HG03460 (cell line): ENCODE data around the gene SMOC2.

Experiments
- ATAC-seq: cut with Tn5 transposase; IDR thresholded peaks from one replicate; pipeline ENCODE4 v1.9.1; 2021; ENCODE audit not compliant: unreplicated experiment

SMOC2 gene

DNA sequence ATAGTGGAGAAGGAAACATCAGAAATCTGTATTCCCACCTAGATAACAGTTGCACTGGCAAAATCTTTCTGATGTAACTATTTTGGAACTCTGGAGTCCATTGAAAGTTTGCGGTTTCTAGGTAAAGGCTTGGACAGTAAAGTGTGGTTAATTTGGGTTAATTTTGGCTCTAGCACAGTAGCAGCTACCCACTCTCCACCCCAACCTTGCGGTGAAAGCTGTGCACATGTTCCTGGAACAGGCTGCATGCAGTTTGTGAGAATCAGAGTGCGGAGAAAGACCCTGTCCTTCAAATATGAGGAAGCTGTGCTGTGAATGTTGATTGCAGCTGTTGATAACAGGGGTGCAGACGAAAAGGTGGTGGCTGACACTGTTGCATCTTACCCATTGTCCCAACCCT, 38.4 kb downstream of the SMOC2 start:
- no peak for ATAC-seq

- no peak for ATAC-seq
Measured at GRCh38 chr6:168480481-168480880, 39.5 kb downstream of the SMOC2 start.

- ATAC-seq, result no peak
Measured at GRCh38 chr6:168485818-168486217, 44.8 kb downstream of the SMOC2 start.

DNA sequence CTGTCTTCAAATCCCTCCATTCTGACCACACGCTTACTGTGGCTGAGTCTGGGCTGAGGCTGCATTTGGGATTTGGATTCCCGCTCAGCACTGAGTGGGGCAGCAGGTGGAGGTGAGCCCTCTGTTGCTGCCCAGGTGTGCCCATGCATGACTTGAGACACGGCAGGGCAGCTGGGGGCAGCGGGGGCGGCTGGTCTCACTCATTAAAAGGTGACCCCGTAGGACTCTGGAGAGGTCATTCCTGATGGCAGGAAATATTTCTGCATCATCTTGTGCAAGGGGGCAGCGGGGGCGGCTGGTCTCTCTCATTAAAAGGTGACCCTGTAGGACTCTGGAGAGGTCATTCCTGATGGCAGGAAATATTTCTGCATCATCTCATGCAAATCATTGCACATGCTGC, 49.8 kb downstream of the SMOC2 start:
- ATAC-seq, result no peak

GRCh38 chr6:168493976-168494375, 53.0 kb downstream of the SMOC2 start:
- no peak for ATAC-seq

- no peak for ATAC-seq
Measured at GRCh38 chr6:168494726-168495125, 53.7 kb downstream of the SMOC2 start.

DNA sequence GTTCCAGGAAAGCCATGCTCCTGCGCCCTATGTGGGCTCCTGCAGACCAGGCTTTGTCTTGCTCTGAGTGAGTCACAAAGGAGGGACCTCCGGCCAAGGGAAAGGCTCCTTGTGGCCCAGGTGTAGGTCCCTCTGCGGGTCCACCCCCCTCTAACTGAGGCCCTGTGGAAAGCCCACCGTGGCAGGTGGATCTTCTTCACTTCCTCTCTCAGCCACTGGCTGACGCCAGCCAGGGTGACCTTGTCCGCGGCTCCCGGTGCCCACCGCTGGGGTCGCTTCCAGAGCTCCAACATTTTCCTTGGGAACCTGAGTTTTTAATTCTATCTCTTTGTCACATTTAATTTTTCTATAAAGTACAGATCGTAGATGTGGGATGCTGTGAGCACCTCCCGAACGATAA, 54.1 kb downstream of the SMOC2 start:
- ATAC-seq, result no peak

DNA sequence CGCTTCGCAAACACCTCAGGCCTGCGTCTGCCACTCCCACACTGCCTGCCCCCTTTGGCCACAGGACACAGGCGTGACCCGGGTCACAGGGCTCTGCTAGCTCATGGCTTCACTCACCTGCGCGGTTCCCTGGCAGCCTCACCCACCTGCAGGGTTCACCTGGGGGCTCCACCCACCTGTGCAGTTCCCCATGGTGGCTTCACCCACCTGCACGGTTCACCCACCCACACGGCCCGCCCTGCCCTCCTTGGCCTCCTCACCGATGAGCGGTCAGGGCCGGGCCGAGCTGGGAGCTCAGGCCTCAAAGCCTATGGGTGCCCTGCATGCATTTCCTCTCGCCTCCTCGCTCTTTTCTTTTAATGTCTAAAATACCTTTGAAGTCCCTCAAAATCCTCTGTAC, 54.7 kb downstream of the SMOC2 start:
- ATAC-seq, result no peak

DNA sequence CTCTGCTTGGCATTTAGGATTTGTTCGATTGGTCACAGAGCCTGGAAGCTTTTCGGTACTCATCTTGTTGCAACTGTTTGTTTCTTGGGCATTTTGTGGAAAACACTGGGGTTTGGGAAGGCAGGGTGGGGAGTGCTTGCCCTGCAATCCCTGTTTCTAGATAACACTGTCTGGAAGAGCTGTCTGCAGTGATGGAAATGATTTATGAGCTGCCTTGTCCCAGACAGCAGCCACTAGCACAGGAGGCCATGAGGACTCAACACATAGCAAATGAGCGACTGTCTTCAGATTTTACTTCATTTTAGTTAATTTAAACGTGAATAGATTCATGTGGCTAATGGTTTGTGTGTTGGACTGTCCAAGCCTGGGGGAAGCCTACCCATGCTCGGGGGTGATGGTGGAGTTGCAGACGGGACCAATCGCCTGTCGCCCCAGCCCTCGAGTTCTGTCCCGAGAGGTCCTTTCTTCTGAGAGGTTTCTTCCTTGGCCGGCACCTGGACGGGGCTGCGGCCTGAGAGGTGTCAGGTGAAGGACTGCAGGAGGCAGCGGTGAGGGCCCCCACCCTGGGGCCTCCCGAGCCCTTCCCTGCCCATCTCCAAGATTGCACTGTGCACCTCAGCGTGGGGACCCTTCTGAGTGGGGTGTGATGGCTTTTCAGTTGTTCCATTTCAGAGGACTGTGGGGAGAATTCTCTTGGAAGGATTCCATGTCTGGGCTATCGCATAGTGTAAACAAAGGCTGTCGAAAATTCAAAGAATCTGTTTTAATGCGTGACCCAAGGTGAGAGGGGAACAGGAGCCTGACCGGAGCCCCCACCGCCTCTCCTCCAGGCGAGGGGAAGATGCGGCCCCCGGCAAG, 55.4 kb downstream of the SMOC2 start:
- no peak for ATAC-seq

- no peak for ATAC-seq
Measured at GRCh38 chr6:168496997-168497331, 56.0 kb downstream of the SMOC2 start.

DNA sequence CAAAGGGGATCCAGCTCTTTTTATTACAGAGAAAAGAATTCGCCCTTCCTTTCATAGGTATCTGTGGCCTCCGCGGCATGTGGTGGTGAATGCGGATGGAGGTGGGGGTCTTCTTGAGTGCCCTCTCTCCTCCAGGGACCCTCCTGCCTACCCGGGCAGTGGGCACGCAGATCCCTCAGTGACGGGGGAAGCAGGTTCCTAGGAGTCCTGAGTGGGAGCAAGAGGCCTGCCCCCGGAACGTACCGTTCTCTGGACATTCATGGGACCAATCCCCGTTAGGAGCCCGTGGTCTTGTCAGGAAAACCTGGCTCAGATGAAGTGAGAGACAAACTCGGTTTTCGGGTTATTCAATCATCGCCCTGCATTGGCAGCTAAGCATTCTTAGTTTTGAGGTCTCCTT, 56.4 kb downstream of the SMOC2 start:
- ATAC-seq, result no peak

DNA sequence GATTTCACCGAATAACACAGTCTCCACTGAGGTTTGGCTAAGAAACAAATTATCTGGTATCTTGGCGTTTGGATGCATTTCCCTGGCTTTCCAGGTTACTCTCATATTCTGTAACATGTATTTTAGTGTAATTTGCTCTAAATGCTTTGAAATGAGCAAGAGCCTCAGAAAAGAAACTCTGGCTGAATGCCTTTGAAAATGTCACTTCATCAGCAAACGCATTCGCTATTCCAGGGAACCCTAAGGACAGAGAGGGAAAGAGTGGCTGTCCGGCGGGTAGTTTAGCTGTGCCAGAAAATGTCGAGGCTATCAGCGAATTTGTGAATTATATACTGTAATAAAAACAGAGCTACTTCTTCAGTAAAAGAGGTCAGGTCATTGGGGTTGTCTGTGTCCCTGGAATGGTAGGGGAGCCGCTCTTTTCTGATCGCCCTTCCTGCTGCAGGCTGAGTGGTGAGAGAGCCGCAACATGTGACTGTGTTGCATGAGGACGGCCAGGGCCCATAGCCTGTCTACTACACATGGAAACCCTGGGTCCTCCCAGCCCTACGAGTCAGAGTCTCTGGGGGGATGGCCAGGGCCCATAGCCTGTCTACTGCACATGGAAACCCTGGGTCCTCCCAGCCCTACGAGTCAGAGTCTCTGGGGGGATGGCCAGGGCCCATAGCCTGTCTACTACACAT, 57.3 kb downstream of the SMOC2 start:
- no peak for ATAC-seq

GRCh38 chr6:168499045-168499650, 58.2 kb downstream of the SMOC2 start:
- no peak for ATAC-seq

DNA sequence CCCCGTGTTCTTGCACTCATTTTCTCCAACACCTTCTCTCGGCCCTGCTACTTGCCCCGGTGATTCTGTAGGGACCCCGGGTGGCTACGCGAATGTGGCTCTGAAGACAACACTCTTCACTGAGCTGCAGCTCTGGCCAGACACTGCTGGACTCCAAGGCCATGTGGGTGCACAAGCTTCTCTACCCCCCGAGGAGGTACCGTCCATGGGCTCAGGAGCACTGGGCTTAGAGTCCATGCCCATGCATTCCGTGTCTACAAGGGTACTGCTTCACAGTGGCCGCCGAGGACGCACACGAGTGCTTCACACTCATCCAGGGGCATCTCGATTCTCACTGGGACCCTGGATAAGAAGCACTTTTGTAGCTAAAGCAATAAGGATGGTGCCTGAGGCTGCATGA, 59.5 kb downstream of the SMOC2 start:
- no peak for ATAC-seq

- no peak for ATAC-seq
Measured at GRCh38 chr6:168501561-168501960, 60.6 kb downstream of the SMOC2 start.

- no peak for ATAC-seq
Measured at GRCh38 chr6:168504366-168504765, 63.4 kb downstream of the SMOC2 start.

DNA sequence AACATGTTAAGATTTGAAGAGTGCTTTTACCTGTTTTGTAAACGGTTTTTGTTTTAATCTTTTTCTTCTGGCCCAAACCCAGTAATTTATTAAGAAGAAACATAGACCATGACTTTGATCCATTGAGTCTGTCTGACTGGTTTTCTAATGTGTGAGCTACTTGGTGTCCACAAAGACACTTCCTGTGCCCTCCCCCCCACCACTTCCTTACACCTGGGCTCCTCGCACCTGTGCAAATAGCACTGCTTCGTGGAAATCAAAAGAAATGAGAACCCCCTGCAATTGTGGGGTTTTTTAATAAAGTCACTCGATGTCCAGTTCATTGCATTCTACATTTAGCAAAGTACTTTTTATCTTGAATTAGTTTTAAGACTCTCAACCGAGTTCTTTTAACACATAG, 65.5 kb downstream of the SMOC2 start:
- ATAC-seq, result no peak

- no peak for ATAC-seq
Measured at GRCh38 chr6:168507297-168507696, 66.3 kb downstream of the SMOC2 start.

GRCh38 chr6:168507730-168508129, 66.7 kb downstream of the SMOC2 start:
- no peak for ATAC-seq

- ATAC-seq, result no peak
Measured at GRCh38 chr6:168508903-168509302, 67.9 kb downstream of the SMOC2 start.

- no peak for ATAC-seq
Measured at GRCh38 chr6:168513766-168514165, 72.8 kb downstream of the SMOC2 start.

DNA sequence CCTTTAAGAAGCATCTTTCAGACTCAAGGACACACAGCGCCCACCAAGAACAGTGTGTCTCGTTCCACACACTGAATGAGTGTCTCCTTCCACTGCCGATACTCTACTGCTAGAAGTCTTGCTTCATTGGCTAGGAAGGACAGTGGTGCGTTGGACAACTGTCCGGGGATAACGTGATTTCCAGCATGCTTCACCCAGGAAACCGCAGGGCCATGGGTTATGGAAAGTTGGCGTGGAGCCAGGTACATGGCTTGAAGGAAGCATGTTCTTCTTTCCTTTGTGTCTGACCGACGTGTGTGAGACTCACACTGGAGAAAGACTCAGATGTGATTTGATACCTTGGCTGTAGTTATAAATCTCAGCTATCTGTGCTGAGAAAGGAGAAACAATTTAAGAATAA, 73.2 kb downstream of the SMOC2 start:
- ATAC-seq, result no peak
